B cell (primary cell): ENCODE results near the gene HLA-G.

Experiments used
- EZH2 ChIP-seq: IDR thresholded peaks from 2 replicates; pipeline ENCODE4 v1.6.1; 2012; ENCODE audit warnings: borderline replicate concordance, low read depth, mild to moderate bottlenecking, moderate library complexity, low read length; ENCODE audit not compliant: insufficient read depth, poor library complexity, severe bottlenecking
- TF ChIP-seq, protein P1 (sequence below): fragments of 200-600 bp; IDR thresholded peaks from one replicate; pipeline ENCODE4 v1.8.0; 2022; ENCODE audit warnings: antibody characterized with exemption, mild to moderate bottlenecking

- TF ChIP-seq, protein P1, sequence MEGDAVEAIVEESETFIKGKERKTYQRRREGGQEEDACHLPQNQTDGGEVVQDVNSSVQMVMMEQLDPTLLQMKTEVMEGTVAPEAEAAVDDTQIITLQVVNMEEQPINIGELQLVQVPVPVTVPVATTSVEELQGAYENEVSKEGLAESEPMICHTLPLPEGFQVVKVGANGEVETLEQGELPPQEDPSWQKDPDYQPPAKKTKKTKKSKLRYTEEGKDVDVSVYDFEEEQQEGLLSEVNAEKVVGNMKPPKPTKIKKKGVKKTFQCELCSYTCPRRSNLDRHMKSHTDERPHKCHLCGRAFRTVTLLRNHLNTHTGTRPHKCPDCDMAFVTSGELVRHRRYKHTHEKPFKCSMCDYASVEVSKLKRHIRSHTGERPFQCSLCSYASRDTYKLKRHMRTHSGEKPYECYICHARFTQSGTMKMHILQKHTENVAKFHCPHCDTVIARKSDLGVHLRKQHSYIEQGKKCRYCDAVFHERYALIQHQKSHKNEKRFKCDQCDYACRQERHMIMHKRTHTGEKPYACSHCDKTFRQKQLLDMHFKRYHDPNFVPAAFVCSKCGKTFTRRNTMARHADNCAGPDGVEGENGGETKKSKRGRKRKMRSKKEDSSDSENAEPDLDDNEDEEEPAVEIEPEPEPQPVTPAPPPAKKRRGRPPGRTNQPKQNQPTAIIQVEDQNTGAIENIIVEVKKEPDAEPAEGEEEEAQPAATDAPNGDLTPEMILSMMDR: no peak
- TF ChIP-seq EZH2: no peak
Observed at GRCh38 chr6:29830409-29830808, 2.8 kb downstream of the HLA-G start.
